Keratinocyte (primary cell): ENCODE data around the gene ADGRB2. TPM values are rescaled to one million over a fixed set of nuclear protein-coding genes. Genes with fewer than 3 reads are reported as not detected.

Experiments
- DNase-seq: peaks from one replicate; pipeline ENCODE4 v3.0.0-alpha.2; 2011; ENCODE audit warnings: low read depth, missing footprints, low spot score
- FAIRE-seq: peaks from 2 replicates; lab custom pipeline; 2011; peaks lifted over from hg19 to GRCh38; lab: Jason Lieb, UNC
- H2AFZ ChIP-seq: 2 replicates; pipeline ENCODE4 v1.6.0; 2012; ENCODE audit warnings: low read length, control low read depth, inconsistent platforms; ENCODE audit not compliant: control insufficient read depth
- H3K27ac ChIP-seq: 2 replicates; pipeline ENCODE4 v1.5.1; 2011; ENCODE audit warnings: low read length; ENCODE audit not compliant: control insufficient read depth, insufficient read depth
- H3K27me3 ChIP-seq: 3 replicates; pipeline ENCODE4 v1.6.0; 2011; ENCODE audit warnings: low read length; ENCODE audit not compliant: control insufficient read depth, insufficient read depth; ENCODE audit errors: extremely low read depth
- H3K36me3 ChIP-seq, 2 experiments: 2 replicates in 1 of 2; 3 replicates in 1 of 2; pipeline ENCODE4 v1.5.1; 2011; ENCODE audit warnings: low read length in 2 of 2, mild to moderate bottlenecking in 1 of 2; ENCODE audit not compliant: control insufficient read depth in 2 of 2, insufficient read depth in 2 of 2; ENCODE audit errors: extremely low read depth in 1 of 2
- H3K4me1 ChIP-seq: 3 replicates; pipeline ENCODE4 v1.5.1; 2011; ENCODE audit warnings: low read length; ENCODE audit not compliant: control insufficient read depth, insufficient read depth; ENCODE audit errors: extremely low read depth
- H3K4me2 ChIP-seq: 3 replicates; pipeline ENCODE4 v1.6.0; 2011; ENCODE audit warnings: low read depth, low read length; ENCODE audit not compliant: control insufficient read depth, insufficient read depth; ENCODE audit errors: extremely low read depth
- H3K4me3 ChIP-seq, 3 experiments: fragments of 200-600 bp in 1 of 3; sonication (generic) in 1 of 3; 2 replicates in 2 of 3; 3 replicates in 1 of 3; pipeline ENCODE4 v1.5.1; 2011 to 2016; ENCODE audit warnings: low read length in 3 of 3, mild to moderate bottlenecking in 3 of 3, control low read depth in 2 of 3, inconsistent platforms in 1 of 3, low read depth in 1 of 3, mixed read lengths in 1 of 3, mixed run types in 1 of 3, moderate library complexity in 1 of 3; ENCODE audit not compliant: control insufficient read depth in 2 of 3, insufficient read depth in 2 of 3; ENCODE audit errors: extremely low read depth in 1 of 3
- H3K79me2 ChIP-seq: 2 replicates; pipeline ENCODE4 v1.6.0; 2012; ENCODE audit warnings: low read length; ENCODE audit not compliant: control insufficient read depth, insufficient read depth
- H3K9ac ChIP-seq: 3 replicates; pipeline ENCODE4 v1.6.0; 2011; ENCODE audit warnings: low read length; ENCODE audit not compliant: control insufficient read depth, insufficient read depth; ENCODE audit errors: extremely low read depth
- H3K9me1 ChIP-seq: 3 replicates; pipeline ENCODE4 v1.6.0; 2011; ENCODE audit warnings: low read length; ENCODE audit not compliant: control insufficient read depth, insufficient read depth; ENCODE audit errors: extremely low read depth
- H3K9me3 ChIP-seq: 2 replicates; pipeline ENCODE4 v1.5.1; 2012; ENCODE audit warnings: low read depth, low read length; ENCODE audit not compliant: control insufficient read depth
- H4K20me1 ChIP-seq: 3 replicates; pipeline ENCODE4 v1.6.0; 2011; ENCODE audit warnings: low read length; ENCODE audit not compliant: control insufficient read depth, insufficient read depth; ENCODE audit errors: extremely low read depth
- CTCF ChIP-seq, 3 experiments: IDR thresholded peaks in 1 of 3; conservative IDR thresholded peaks in 1 of 3; optimal IDR thresholded peaks in 1 of 3; 2 replicates in 2 of 3; 3 replicates in 1 of 3; pipeline versions ENCODE3 to v1.5.1; 2011; ENCODE audit warnings: low read length in 3 of 3, mild to moderate bottlenecking in 3 of 3, moderate library complexity in 2 of 3, control low read depth in 1 of 3, inconsistent platforms in 1 of 3; ENCODE audit not compliant: insufficient read depth in 2 of 3; ENCODE audit errors: extremely low read depth in 1 of 3
- EZH2 ChIP-seq: IDR thresholded peaks from one replicate; pipeline ENCODE4 v1.6.1; 2012; ENCODE audit warnings: inconsistent platforms, mild to moderate bottlenecking, low read length, moderate library complexity
- dilution Hi-C: fragments of 300-500 bp; cut with MboI; formaldehyde crosslinking; loops from one replicate; pipeline ENCODE4 v1.7.0; 2020; ENCODE audit warnings: low sequenced_read_pairs; ENCODE audit not compliant: extremely low pct_ligation_motif_present
- polyA plus RNA-seq, 5 experiments: library from polyadenylated mRNA; depleted of rRNA in 3 of 5; stranded (reverse) in 3 of 5; stranded (forward) in 1 of 5; unstranded in 1 of 5; fragments of >200 nt; gene quantifications; 1 replicate in 1 of 5; 2 replicates in 3 of 5; 3 replicates in 1 of 5; pipeline versions ENCODE4 v1.2.1 to v1.2.3, GENCODE V29; 2011 to 2012; ENCODE audit warnings: missing spikeins in 2 of 5, low read depth in 1 of 5, low replicate concordance in 1 of 5

ADGRB2 gene
- polyA plus RNA-seq, 1 donor (not counting 4 experiments of a cell fraction or from before 2014, with no cell fraction given): 0.68 TPM

- FAIRE-seq (no peak), DNase-seq (no peak)
- H3K9me3 ChIP-seq: no peaks in the 10 kb centered on the region
- no peak overlapping the region for H3K4me2 ChIP-seq
- H3K36me3 ChIP-seq: no peaks in the 10 kb centered on the region
- H3K27ac ChIP-seq: no peak overlapping the region
- H3K79me2 ChIP-seq: no peaks in the 10 kb centered on the region
- H3K4me3 ChIP-seq: no peak overlapping the region
- no peaks in the 10 kb centered on the region for H4K20me1 ChIP-seq
- dilution Hi-C loops: no loop called here
- H3K9ac ChIP-seq: no peak overlapping the region
- TF ChIP-seq EZH2: no peak
- TF ChIP-seq CTCF (optimal IDR thresholded peaks at IDR 0.05 in 1 of 3, IDR thresholded peaks at IDR 0.05 in 1 of 3, conservative IDR thresholded peaks at IDR 0.05 in 1 of 3; ENCODE audit: extremely low read depth in 1 of 3, insufficient read depth in 2 of 3, low read length in 3 of 3): no peak
- no peak overlapping the region for H2AFZ ChIP-seq
- no peaks in the 10 kb centered on the region for H3K9me1 ChIP-seq
- peaks cover 8% of the 10 kb centered on the region for H3K27me3 ChIP-seq
- peaks cover 43% of the 10 kb centered on the region for H3K4me1 ChIP-seq
Observed at GRCh38 chr1:31757989-31758388, 6.2 kb downstream of the ADGRB2 start.

- no peaks in the 10 kb centered on the region for H3K9me1 ChIP-seq
- H3K4me1 ChIP-seq: peaks cover 39% of the 10 kb centered on the region
- no peak overlapping the region for H3K4me2 ChIP-seq
- no peaks in the 10 kb centered on the region for H3K9me3 ChIP-seq
- no peaks in the 10 kb centered on the region for H3K36me3 ChIP-seq
- TF ChIP-seq CTCF (optimal IDR thresholded peaks at IDR 0.05 in 1 of 3, IDR thresholded peaks at IDR 0.05 in 1 of 3, conservative IDR thresholded peaks at IDR 0.05 in 1 of 3; ENCODE audit: extremely low read depth in 1 of 3, insufficient read depth in 2 of 3, low read length in 3 of 3) (peak in 2 of 3 experiments; percentile 9 to 31), EZH2 (no peak)
- peaks cover 2% of the 10 kb centered on the region for H3K27me3 ChIP-seq
- no peaks in the 10 kb centered on the region for H3K79me2 ChIP-seq
- DNase-seq (no peak), FAIRE-seq (no peak)
- H3K4me3 ChIP-seq: no peak overlapping the region
- H2AFZ ChIP-seq: no peak overlapping the region
- H3K9ac ChIP-seq: no peak overlapping the region
- H3K27ac ChIP-seq: no peak overlapping the region
- H4K20me1 ChIP-seq: no peaks in the 10 kb centered on the region
- dilution Hi-C loops: no loop called here
Observed at GRCh38 chr1:31757204-31757679, 6.9 kb downstream of the ADGRB2 start.
